Fibroblast of villous mesenchyme (primary cell): ENCODE data around the gene FAM162A. TPM values are rescaled to one million over a fixed set of nuclear protein-coding genes. Genes with fewer than 3 reads are reported as not detected.
"Not testable (repeated sequence)": the region's sequence is repeated elsewhere in the genome, so short reads cannot be mapped to it uniquely, and the experiment has no call there.

ENCODE experiments used
- DNase-seq: peaks from one replicate; pipeline ENCODE4 v3.0.0-alpha.2; 2010; ENCODE audit warnings: low read depth
- H3K4me3 ChIP-seq: 2 replicates; pipeline ENCODE4 v1.5.1; 2011; ENCODE audit warnings: low read depth, mild to moderate bottlenecking, low read length
- total RNA-seq: library from RNA; depleted of rRNA; stranded (reverse); fragments of >200 nt; gene quantifications from 2 replicates; pipeline ENCODE4 v1.2.3, GENCODE V29; 2012
- TF ChIP-seq, protein P1 (sequence below): IDR thresholded peaks from 2 replicates; pipeline ENCODE4 v1.5.1; 2012; ENCODE audit warnings: low read depth, mild to moderate bottlenecking, low read length; ENCODE audit not compliant: insufficient read depth

Gene FAM162A
- total RNA-seq, 1 donor: 7.3 TPM

DNA sequence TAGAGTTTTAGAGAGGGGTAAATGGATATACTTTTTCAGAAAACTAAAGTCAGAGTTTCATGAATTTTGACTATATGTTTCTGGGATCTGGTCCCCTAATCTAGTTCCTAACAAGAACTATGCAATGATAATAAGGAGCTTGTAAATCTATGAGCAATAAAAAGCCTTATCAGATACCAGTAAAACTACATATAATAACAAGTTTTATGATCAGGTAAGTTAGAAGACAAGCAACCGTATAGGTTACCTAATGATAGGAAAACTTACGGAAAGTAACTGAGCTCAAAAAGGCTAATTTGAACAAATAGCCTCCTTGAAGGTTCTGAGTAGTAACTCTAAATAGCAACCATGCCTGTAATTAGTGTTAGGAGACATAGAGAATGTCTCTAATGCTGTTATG is 22.0 kb upstream of the FAM162A start:
- DNase-seq: no peak
- H3K4me3 ChIP-seq: no peak overlapping the region
- TF ChIP-seq, protein P1, sequence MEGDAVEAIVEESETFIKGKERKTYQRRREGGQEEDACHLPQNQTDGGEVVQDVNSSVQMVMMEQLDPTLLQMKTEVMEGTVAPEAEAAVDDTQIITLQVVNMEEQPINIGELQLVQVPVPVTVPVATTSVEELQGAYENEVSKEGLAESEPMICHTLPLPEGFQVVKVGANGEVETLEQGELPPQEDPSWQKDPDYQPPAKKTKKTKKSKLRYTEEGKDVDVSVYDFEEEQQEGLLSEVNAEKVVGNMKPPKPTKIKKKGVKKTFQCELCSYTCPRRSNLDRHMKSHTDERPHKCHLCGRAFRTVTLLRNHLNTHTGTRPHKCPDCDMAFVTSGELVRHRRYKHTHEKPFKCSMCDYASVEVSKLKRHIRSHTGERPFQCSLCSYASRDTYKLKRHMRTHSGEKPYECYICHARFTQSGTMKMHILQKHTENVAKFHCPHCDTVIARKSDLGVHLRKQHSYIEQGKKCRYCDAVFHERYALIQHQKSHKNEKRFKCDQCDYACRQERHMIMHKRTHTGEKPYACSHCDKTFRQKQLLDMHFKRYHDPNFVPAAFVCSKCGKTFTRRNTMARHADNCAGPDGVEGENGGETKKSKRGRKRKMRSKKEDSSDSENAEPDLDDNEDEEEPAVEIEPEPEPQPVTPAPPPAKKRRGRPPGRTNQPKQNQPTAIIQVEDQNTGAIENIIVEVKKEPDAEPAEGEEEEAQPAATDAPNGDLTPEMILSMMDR: no peak

DNA sequence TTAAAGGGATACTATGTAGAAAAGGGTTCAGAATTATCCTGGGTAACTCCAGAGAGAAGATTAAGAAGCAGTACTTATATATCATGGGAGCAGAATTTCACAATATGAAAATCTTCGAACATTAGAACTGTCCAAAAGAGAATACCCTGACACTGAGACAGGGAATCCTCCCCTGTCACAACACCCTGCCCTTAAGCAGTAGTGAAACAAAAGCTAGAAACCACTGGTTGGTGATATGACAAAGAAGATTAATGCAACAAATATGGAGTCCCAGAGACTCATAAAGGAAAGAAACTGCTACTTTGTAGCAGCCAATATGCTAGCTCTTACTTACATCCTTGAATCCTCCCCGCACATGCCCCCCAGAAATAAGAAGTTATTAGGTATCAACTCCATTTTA is 19.5 kb upstream of the FAM162A start:
- no peak for DNase-seq
- H3K4me3 ChIP-seq: no peak overlapping the region
- TF ChIP-seq, protein P1: no peak

DNA sequence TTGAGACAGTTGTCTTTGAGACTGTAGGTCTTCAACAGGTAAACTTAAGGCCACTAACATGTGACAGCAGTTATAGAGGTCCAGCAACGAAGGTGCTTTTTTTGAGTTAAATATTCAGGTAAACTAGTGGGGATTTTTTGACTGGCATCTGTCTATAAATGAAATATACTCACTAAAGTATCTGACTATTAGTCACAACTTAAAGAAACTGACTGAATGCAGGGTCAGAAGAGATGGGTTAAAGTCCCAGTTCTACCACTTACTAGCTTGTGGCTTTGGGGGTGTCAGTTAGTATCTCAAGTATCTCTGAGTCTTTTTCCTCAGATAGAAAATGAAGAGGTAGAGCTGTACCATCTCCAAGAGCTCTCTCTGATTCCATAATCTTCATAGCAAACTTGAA is 18.9 kb upstream of the FAM162A start:
- TF ChIP-seq, protein P1: no peak
- H3K4me3 ChIP-seq: no peak overlapping the region
- no peak for DNase-seq

DNA sequence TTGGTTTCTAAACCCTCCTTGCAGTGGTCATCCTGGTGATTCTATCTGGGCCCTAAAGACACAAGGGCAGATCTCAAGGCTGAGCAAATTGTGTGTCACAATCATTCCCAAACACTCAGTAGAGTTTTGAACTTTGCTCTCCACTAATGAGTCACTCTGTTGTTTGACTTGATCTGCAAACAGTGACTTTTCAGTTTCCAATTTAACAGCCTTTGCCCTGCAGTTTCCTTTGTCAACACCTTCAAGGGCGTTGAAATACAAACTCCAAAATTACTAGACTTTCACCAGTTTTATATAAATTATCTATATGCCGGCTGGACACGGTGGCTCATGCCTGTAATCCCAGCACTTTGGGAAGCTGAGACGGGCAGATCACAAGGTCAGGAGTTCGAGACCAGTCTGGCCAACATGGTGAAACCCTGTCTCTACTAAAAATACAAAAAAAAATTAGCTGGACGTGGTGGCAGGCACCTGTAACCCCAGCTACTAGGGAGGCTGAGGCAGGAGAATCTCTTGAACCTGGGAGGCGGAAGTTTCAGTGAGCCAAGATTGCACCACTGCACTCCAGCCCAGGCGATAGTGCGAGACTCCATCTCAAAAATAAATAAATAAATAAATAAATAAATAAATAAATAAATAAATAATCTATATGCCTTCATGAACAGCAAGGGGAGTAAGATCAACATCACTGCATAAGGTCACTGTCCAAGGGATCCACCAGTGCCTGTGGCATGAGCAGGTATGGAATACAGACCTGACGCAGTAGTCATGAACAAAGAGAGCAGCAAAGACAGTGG is 18.2 kb upstream of the FAM162A start:
- DNase-seq: peak; percentile 59
- not testable (repeated sequence) for H3K4me3 ChIP-seq

DNA sequence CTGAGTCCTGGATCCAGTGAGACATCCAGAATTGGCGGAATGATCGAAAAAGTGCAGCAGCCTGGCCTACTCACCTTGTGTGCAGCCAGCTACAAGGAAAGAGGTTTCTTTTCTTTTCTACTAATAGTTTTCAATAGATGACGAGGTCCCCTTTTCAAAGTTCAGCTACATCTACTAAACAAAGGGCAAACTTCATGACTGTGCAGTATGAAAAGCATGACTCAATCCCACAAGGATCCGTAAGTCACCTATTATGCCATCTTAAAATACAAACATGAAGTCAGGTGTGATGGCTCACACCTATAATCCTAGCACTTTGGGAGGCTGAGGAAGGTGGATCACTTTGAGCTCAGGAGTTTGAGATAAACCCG is 17.6 kb upstream of the FAM162A start:
- TF ChIP-seq, protein P1: no peak
- no peak for DNase-seq
- H3K4me3 ChIP-seq: no peak overlapping the region

DNA sequence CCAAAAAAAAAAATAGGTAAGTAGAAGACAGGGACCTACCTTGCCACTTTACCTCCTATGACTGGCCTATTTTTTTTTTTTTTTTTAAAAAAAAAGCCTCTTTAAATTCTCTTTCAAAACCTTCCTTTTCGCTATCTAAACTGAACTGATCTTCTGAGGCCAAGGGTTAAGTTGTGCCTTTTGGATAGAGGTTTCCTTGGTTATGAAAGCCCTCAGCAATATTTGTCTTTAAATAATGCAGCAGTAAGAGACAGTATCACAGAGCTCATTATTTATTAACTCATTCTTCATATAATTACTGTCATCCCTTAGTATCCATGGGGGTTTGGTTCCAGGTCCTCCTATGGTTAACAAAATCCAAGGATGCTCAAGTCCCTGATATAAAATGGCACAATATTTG is 9.9 kb upstream of the FAM162A start:
- TF ChIP-seq, protein P1: no peak
- no peak overlapping the region for H3K4me3 ChIP-seq
- DNase-seq: no peak

DNA sequence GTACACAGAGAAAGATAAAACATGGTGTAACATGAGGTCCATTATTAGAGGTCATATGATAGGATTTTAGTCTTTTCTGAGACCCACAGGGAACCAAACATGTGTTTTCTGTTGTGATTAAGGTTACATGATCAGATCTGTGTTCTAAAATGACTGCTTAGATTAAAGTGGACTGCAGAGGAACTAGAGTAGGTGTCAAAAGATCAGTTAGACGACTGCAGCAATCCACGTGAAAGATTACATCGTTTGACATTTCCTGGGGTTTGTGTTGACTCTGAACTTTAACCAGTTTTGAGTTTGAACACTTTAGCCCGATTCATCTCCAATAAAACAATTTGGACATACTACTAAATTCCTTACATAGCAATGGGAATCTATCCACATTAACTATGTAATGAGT is 6.0 kb upstream of the FAM162A start:
- TF ChIP-seq, protein P1: no peak
- no peak for DNase-seq
- no peak overlapping the region for H3K4me3 ChIP-seq
